Effector memory CD4-positive, alpha-beta T cell (primary cell): ENCODE results near the gene TSPAN11.

Source experiments
- DNase-seq, 3 donors: peaks; one replicate each; pipeline ENCODE4 v3.0.0-alpha.2; 2020
- H3K27ac ChIP-seq: 2 replicates; pipeline ENCODE4 v1.7.0; 2013; ENCODE audit warnings: mild to moderate bottlenecking, low read length, moderate library complexity; ENCODE audit not compliant: insufficient read depth, poor library complexity, severe bottlenecking
- H3K27me3 ChIP-seq: replicated peaks from 2 replicates; pipeline ENCODE4 v1.7.0; 2013; ENCODE audit warnings: mild to moderate bottlenecking, low read length; ENCODE audit not compliant: insufficient read depth, control insufficient read depth, poor library complexity, severe bottlenecking
- H3K36me3 ChIP-seq: 2 replicates; pipeline ENCODE4 v1.7.0; 2013; ENCODE audit warnings: mild to moderate bottlenecking, low read length, moderate library complexity; ENCODE audit not compliant: control insufficient read depth, insufficient read depth
- H3K4me1 ChIP-seq: 2 replicates; pipeline ENCODE4 v1.7.0; 2013; ENCODE audit warnings: low read length, mild to moderate bottlenecking; ENCODE audit not compliant: control insufficient read depth, insufficient read depth, poor library complexity, severe bottlenecking
- H3K4me3 ChIP-seq: 2 replicates; pipeline ENCODE4 v1.7.0; 2013; ENCODE audit warnings: low read length, low read depth, mild to moderate bottlenecking; ENCODE audit not compliant: insufficient read depth, poor library complexity, severe bottlenecking
- H3K9me3 ChIP-seq: 2 replicates; pipeline ENCODE4 v1.7.0; 2013; ENCODE audit warnings: mild to moderate bottlenecking, low read length, moderate library complexity; ENCODE audit not compliant: control insufficient read depth

TSPAN11 gene

DNA sequence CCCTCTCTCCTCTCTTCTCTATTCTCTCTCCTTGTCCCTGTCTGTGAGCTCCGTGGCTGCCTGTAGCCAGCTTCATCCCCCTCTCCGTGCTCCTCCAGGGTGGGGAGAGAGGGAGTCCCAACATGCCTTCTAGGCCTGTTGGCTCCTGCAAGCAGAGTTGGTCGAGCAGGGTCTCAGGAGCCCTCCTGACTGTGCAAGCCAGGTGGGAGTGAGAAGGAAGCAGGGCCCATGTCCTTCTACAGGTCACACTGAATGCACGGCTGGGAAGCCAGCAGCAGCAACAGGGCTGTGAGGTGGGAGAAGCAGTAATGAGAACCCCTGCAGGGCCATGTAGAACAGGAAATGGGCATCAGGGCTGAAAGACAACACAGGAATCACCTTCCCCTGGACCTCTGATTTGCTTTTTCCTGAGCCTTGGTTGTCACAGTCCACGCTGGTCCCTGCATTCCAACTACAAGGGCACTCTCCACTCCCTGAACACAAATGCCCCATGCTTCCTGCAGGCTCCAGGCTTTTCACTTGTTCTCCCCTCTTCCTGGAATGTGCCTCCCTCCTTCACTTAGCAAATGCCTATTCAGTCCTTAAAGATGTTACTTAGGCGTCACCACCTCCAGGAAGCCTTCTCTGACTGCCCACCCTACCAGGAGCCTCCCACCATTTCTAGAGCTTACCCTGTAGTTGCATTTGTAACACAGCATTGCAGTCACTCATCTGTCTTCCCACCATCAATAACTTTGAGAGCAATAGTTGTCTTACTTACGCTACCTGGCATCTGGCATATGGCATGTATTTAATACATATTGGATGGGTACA lies 51.2 kb downstream of the TSPAN11 start:
- no peak overlapping the region for H3K4me3 ChIP-seq
- no peak overlapping the region for H3K27ac ChIP-seq
- H3K4me1 ChIP-seq = no peaks in the 10 kb centered on the region
- DNase-seq = no peak
- no peaks in the 10 kb centered on the region for H3K36me3 ChIP-seq
- H3K9me3 ChIP-seq = no peaks in the 10 kb centered on the region
- no peaks in the 10 kb centered on the region for H3K27me3 ChIP-seq

DNA sequence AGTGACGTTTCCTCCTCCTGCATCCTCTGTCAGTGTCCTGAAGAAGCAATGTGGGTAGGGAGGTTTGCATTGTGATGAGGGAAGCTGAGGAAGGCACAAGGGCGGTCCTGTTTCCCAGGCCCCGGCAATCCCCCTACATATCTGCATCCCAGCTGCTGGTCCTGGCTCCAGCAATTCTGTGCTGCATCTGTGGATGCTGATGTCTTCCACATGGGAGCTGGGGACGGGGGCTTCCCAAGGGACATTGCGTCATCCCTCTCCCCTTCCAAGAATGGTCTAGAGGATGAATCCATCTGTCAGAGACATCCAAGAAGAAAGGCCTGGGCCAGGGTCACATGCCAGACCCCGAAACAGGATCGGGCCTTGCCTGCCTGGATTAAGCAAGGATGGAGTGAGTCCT lies 52.1 kb downstream of the TSPAN11 start:
- Histone ChIP-seq H3K27me3 (no peaks in the 10 kb centered on the region), H3K4me3 (no peak overlapping the region)

DNA sequence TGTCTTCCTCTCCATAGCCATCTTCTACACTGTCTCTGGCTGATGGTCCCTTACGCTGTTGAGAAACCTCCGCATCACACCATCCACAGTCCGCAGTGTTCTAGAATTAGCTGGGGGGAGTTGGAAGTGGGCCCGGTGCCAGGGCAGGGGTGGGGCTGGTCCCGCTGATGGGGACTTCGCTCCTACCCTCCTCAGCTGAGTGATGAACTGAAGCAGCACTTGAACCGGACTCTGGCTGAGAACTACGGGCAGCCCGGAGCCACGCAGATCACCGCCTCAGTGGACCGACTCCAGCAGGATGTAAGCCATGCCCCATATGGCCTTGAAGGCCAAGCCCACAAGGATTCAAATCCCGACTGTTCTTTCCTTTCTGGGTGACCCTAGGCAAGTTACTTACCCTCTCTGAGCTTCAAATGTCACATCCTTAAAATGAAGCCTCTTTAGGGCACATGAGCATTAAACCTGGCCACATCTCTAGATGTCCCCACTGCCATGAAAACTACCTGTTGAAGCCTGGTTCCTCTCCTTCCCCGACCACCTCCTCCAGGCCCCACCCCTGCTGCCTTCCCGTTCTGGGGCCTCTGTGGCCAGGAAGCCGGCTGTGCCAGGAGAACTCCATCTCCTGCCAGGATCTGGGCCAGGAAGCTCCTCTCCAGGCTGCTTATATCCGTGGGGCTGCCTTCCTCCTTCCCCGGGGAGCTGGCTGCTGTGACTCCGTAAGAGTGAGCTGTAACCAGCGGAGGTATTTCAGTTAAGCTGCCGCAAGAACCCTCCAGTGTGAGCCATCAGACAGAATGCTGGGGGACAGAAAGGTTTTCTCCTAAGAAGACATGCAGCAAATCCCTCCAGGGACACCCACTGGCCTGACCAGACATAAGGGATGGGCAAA lies 53.1 kb downstream of the TSPAN11 start:
- DNase-seq = no peak
- no peaks in the 10 kb centered on the region for H3K9me3 ChIP-seq
- no peaks in the 10 kb centered on the region for H3K27me3 ChIP-seq
- H3K4me3 ChIP-seq = no peak overlapping the region
- no peaks in the 10 kb centered on the region for H3K4me1 ChIP-seq
- H3K36me3 ChIP-seq = no peaks in the 10 kb centered on the region
- no peak overlapping the region for H3K27ac ChIP-seq

More for the DNA sequence above, 52.1 kb downstream of the TSPAN11 start:
- no peaks in the 10 kb centered on the region for H3K36me3 ChIP-seq
- H3K9me3 ChIP-seq = no peaks in the 10 kb centered on the region
- DNase-seq = no peak
- H3K27ac ChIP-seq = no peak overlapping the region
- no peaks in the 10 kb centered on the region for H3K4me1 ChIP-seq

DNA sequence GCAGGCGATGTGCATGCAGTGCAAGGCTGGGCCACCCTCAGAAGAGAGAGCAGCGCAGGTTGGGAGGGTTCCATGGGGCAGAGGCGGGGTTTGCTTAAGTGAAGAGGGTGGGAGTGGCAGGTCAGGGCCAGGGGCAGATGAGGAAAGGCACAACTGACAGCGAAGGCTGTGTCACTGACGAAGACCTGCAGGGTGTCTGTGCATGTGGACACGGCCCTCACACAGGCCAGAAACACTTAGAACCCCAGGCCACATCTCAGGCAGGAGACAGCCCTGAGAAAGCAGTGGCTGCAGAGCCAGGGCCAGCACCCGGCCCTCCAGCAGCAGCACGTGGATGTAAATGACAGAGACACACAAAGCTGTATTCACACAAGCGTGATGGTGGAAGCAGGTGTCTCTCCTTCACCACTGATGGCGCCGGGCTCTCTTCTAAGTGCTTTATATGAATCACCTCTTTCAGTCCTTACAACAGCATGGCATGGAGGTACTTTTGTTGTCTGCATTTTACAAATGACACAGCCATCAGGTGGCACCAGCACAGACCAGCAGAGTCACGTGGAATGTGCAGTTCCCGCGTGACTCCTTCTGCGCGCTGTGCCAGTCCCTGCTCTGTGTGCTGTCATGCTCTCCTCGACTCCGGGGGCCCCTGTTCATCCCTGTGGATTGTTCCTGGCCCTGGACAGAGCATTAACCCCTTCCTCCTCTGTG lies 54.6 kb downstream of the TSPAN11 start:
- no peak overlapping the region for H3K27ac ChIP-seq
- H3K4me3 ChIP-seq = no peak overlapping the region
- H3K27me3 ChIP-seq = no peaks in the 10 kb centered on the region
- no peaks in the 10 kb centered on the region for H3K4me1 ChIP-seq
- no peaks in the 10 kb centered on the region for H3K36me3 ChIP-seq
- no peaks in the 10 kb centered on the region for H3K9me3 ChIP-seq
- DNase-seq = no peak

DNA sequence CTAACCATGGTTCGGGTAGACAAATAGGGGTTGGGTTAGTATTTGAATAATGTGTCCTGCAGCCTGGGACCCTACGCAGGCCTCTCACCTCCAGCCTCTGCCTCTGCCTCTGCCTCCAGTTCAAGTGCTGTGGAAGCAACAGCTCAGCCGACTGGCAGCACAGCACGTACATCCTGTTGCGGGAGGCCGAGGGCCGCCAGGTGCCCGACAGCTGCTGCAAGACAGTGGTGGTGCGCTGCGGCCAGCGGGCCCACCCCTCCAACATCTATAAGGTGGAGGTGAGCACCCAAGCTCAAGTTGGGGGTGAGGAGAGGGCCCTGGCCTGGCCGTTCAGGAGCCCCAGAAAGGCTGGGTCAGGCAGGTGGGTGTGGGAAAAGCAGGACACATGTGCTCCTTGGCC lies 55.9 kb downstream of the TSPAN11 start:
- Histone ChIP-seq H3K36me3 (no peaks in the 10 kb centered on the region), H3K9me3 (no peaks in the 10 kb centered on the region), H3K4me1 (no peaks in the 10 kb centered on the region), H3K27ac (no peak overlapping the region), H3K27me3 (no peaks in the 10 kb centered on the region), H3K4me3 (no peak overlapping the region)
- no peak for DNase-seq

DNA sequence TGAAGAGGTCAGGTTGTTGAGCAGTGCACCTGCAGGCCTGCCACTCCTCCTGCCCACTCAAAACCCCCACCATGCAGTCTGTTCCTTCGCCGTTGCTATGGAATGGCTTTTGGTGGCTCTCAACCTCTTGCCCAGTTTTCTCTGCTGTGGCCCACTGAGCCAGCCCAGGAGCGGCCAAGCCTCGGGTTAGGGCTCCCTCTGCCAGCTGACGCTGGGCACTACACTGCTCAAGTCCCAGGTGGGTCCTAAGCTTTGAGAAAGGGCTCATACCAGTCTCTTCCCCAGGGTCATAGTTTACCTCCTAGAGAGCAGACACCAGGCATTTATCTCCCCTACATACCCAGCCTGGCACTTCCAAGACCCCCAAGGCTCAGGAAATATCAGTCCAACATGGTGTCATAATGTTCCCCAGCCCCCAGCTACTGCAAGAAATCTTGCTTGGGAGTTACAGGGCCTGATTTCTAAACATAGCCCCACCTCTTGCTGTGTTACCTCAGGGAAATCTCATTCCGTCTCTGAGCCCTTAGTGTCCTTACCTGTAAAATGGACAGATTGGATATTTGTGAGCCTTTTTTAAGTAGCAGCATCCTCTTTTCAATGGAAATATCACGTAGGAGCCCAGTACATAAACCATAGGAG lies 59.4 kb downstream of the TSPAN11 start:
- H3K9me3 ChIP-seq = no peaks in the 10 kb centered on the region
- H3K36me3 ChIP-seq = no peaks in the 10 kb centered on the region
- no peaks in the 10 kb centered on the region for H3K4me1 ChIP-seq
- H3K4me3 ChIP-seq = no peak overlapping the region
- no peaks in the 10 kb centered on the region for H3K27me3 ChIP-seq
- no peak for DNase-seq
- no peak overlapping the region for H3K27ac ChIP-seq

DNA sequence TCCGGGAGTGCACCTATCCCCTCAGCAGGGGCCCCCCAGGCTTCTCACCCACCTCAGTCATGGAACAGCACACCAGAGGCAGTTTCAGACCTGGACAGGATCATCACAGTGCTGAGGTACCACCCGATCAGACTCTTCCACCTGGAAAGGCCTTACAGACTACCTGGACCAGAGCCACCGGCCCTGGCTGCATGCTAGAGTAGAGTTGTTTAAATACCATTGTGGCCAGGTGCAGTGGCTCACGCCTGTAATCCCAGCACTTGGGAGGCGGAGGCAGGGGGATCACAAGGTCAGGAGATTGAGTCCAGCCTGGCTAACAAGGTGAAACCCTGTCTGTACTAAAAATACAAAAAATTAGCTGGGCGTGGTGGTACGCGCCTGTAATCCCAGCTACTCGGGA lies 61.5 kb downstream of the TSPAN11 start:
- Histone ChIP-seq H3K36me3 (no peaks in the 10 kb centered on the region), H3K27me3 (no peaks in the 10 kb centered on the region), H3K27ac (no peak overlapping the region), H3K4me3 (no peak overlapping the region), H3K4me1 (no peaks in the 10 kb centered on the region), H3K9me3 (no peaks in the 10 kb centered on the region)
- no peak for DNase-seq

DNA sequence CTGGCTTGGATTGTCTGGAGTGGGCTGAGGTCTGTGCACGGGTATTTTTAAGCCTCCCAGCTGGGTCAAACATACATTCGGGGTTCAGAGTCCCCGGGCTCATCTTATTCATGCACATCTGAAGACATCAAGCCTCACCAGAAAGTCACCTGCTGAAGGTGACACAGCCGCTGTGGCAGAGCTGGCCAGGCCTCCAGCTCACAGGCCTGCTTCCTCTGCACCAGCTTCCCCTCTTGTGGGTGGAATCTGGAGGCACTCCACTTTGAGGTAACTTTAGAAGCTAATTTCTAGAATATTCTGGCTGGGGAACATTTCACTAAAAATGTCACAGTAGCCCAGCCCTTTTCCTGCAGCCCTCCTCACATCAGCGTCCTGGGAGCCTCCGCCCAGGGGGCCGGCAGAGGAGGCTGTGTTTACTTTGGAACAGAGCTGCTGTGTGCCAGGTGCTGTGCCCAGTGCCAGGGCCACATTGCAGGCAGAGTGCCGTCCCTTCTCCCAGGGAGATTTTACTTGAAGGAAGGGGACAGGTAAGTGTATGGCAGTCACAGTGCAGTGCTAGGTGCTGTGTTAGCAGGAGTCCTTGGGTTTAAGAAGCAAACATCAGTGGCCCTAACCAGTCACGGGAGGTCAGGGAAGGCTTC lies 62.2 kb downstream of the TSPAN11 start:
- Histone ChIP-seq H3K9me3 (no peaks in the 10 kb centered on the region), H3K4me3 (no peak overlapping the region), H3K27ac (no peak overlapping the region), H3K36me3 (no peaks in the 10 kb centered on the region), H3K4me1 (no peaks in the 10 kb centered on the region), H3K27me3 (no peaks in the 10 kb centered on the region)
- no peak for DNase-seq

DNA sequence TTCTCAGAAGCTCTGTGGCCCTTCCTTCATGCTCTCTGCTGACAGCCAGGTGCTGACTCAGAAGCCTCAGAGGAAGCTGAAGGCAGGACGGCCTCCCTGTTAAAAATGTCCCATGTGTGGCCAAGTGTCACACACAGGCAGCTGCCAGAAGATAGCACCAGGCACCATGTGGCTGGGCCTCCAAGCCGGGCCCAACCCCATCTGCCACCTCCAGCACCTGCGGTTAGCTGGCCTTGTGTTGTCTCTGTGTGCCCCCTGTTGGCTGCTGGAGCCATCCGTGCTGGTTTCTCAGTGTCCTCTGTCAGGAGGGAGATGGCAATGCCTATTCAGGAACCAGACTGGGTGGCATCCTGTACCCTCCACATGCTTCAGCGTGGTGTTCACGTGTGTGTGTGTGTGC lies 63.2 kb downstream of the TSPAN11 start:
- Histone ChIP-seq H3K9me3 (no peaks in the 10 kb centered on the region), H3K36me3 (no peaks in the 10 kb centered on the region), H3K27me3 (no peaks in the 10 kb centered on the region), H3K27ac (no peak overlapping the region), H3K4me1 (no peaks in the 10 kb centered on the region), H3K4me3 (no peak overlapping the region)
- DNase-seq = no peak
